ENCODE results near the gene AP3B2.

DNA sequence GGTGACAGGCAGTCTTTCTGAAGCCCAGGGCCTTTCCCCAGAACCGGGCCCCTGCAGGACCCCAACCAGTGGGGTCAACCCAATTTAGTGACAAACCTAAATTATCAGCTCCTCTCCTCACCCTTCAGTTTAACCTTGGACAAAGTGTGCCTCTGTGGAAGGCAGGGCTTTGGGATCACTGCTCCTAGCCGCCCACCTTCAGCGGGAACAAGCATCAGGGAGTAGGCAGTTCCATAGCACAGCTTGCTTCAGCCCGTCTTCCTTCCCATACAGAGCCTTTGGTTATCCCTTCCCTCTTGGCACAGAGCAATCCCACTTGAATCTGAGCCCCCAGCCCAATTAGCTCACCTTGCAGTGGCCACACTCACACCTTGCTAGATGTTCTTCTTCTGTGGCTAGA is 5.3 kb upstream of the AP3B2 start:
- TF ChIP-seq, protein P1, sequence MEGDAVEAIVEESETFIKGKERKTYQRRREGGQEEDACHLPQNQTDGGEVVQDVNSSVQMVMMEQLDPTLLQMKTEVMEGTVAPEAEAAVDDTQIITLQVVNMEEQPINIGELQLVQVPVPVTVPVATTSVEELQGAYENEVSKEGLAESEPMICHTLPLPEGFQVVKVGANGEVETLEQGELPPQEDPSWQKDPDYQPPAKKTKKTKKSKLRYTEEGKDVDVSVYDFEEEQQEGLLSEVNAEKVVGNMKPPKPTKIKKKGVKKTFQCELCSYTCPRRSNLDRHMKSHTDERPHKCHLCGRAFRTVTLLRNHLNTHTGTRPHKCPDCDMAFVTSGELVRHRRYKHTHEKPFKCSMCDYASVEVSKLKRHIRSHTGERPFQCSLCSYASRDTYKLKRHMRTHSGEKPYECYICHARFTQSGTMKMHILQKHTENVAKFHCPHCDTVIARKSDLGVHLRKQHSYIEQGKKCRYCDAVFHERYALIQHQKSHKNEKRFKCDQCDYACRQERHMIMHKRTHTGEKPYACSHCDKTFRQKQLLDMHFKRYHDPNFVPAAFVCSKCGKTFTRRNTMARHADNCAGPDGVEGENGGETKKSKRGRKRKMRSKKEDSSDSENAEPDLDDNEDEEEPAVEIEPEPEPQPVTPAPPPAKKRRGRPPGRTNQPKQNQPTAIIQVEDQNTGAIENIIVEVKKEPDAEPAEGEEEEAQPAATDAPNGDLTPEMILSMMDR (IDR thresholded peaks at IDR 0.05): no peak
- TF ChIP-seq POLR2A (IDR thresholded peaks at IDR 0.05): no peak
